K562 (cell line): ENCODE results near the gene YPEL2. TPM values are rescaled to one million over a fixed set of nuclear protein-coding genes. Genes with fewer than 3 reads are reported as not detected.

Source experiments
- CAMTA2 ChIP-seq: fragments of 250-450 bp; sonication (Bioruptor Pico); conservative IDR thresholded peaks from 2 replicates; pipeline ENCODE4 v1.5.1; 2022
- CBFA2T3 ChIP-seq: fragments of 450-650 bp; IDR thresholded peaks from 2 replicates; pipeline ENCODE4 v1.6.1; 2017
- CBFB ChIP-seq: sonication (generic); formaldehyde crosslinking; IDR thresholded peaks from 2 replicates; pipeline ENCODE4 v1.4.0; 2020; ENCODE audit warnings: mild to moderate bottlenecking, missing genetic modification reagents
- CREB3 ChIP-seq: fragments of 450-650 bp; conservative IDR thresholded peaks from 2 replicates; pipeline ENCODE4 v1.6.1; 2016; ENCODE audit warnings: missing genetic modification characterization, low read depth, mild to moderate bottlenecking, missing compliant biosample characterization, moderate library complexity
- CTCF ChIP-seq, 3 experiments: IDR thresholded peaks in 2 of 3; conservative IDR thresholded peaks in 1 of 3; 2 replicates each; pipeline ENCODE4 v1.5.1; 2011 to 2012; ENCODE audit warnings: low read length in 3 of 3, mild to moderate bottlenecking in 3 of 3, control low read depth in 2 of 3, improper control_type of control experiment in 1 of 3, inconsistent platforms in 1 of 3, low read depth in 1 of 3, mixed read lengths in 1 of 3, moderate library complexity in 1 of 3; ENCODE audit not compliant: insufficient read depth in 2 of 3
- HMG20B ChIP-seq: fragments of 250-450 bp; sonication (Bioruptor Pico); IDR thresholded peaks from 2 replicates; pipeline ENCODE4 v1.5.0; 2021; ENCODE audit warnings: mild to moderate bottlenecking
- HNRNPH1 ChIP-seq: fragments of 200-400 bp; formaldehyde crosslinking; optimal IDR thresholded peaks from 2 replicates; pipeline ENCODE3; 2017; ENCODE audit warnings: low read depth, mild to moderate bottlenecking, low read length, moderate library complexity
- LEF1 ChIP-seq: fragments of 450-650 bp; IDR thresholded peaks from 2 replicates; pipeline ENCODE4 v1.6.1; 2016; ENCODE audit warnings: mild to moderate bottlenecking
- MLX ChIP-seq, 2 experiments: fragments of 450-650 bp in 1 of 2; sonication (generic) in 1 of 2; formaldehyde crosslinking; conservative IDR thresholded peaks; 2 replicates each; pipeline versions ENCODE4 v1.4.0 to v1.8.1; 2020 to 2022; ENCODE audit warnings: mild to moderate bottlenecking in 1 of 2, missing genetic modification reagents in 1 of 2
- MTA1 ChIP-seq: fragments of 450-650 bp; IDR thresholded peaks from 2 replicates; pipeline ENCODE4 v1.6.1; 2017; ENCODE audit warnings: borderline replicate concordance
- POLR2AphosphoS5 ChIP-seq: IDR thresholded peaks from 2 replicates; pipeline ENCODE4 v1.6.1; 2011; ENCODE audit warnings: mild to moderate bottlenecking, low read depth, low read length, moderate library complexity; ENCODE audit not compliant: control insufficient read depth, insufficient read depth
- PYGO2 ChIP-seq: fragments of 450-650 bp; IDR thresholded peaks from 2 replicates; pipeline ENCODE4 v1.6.1; 2016; ENCODE audit warnings: mild to moderate bottlenecking, missing genetic modification characterization, moderate library complexity, missing compliant biosample characterization
- RAD21 ChIP-seq, 2 experiments: fragments of 250-450 bp in 1 of 2; fragments of 450-650 bp in 1 of 2; sonication (Bioruptor Pico) in 1 of 2; formaldehyde crosslinking in 1 of 2; IDR thresholded peaks in 1 of 2; conservative IDR thresholded peaks in 1 of 2; 2 replicates each; pipeline versions ENCODE4 v1.4.0 to v1.8.0; 2020 to 2022; ENCODE audit warnings: mild to moderate bottlenecking in 2 of 2, moderate library complexity in 1 of 2
- RB1 ChIP-seq: fragments of 450-650 bp; IDR thresholded peaks from 2 replicates; pipeline ENCODE4 v1.6.1; 2017; ENCODE audit warnings: low read depth, mild to moderate bottlenecking
- SNIP1 ChIP-seq: fragments of 450-650 bp; IDR thresholded peaks from 2 replicates; pipeline ENCODE4 v1.7.1; 2017; ENCODE audit warnings: low read depth, mild to moderate bottlenecking
- TEAD2 ChIP-seq: fragments of 450-650 bp; IDR thresholded peaks from 2 replicates; pipeline ENCODE4 v1.6.1; 2016; ENCODE audit warnings: missing genetic modification characterization, control low read depth, missing compliant biosample characterization
- TFAP4 ChIP-seq: sonication (generic); formaldehyde crosslinking; IDR thresholded peaks from 2 replicates; pipeline ENCODE4 v1.8.0; 2022; ENCODE audit warnings: missing genetic modification reagents, mild to moderate bottlenecking, moderate library complexity, borderline replicate concordance
- YBX1 ChIP-seq: fragments of 450-650 bp; IDR thresholded peaks from 2 replicates; pipeline ENCODE4 v1.7.1; 2016; ENCODE audit warnings: mild to moderate bottlenecking
- ZHX1 ChIP-seq: fragments of 150-350 bp; conservative IDR thresholded peaks from 2 replicates; pipeline ENCODE4 v1.6.1; 2014; ENCODE audit warnings: low read length
- ZNF57 ChIP-seq: fragments of 450-650 bp; formaldehyde crosslinking; IDR thresholded peaks from 2 replicates; pipeline ENCODE4 v1.4.0; 2020; ENCODE audit warnings: mild to moderate bottlenecking, moderate library complexity
- ZNF76 ChIP-seq: fragments of 250-450 bp; sonication (Bioruptor Pico); IDR thresholded peaks from 2 replicates; pipeline ENCODE4 v1.4.0; 2020; ENCODE audit warnings: mild to moderate bottlenecking, moderate library complexity, borderline replicate concordance
- polyA plus RNA-seq, 8 experiments: library from polyadenylated mRNA; depleted of rRNA in 4 of 8; stranded (reverse) in 5 of 8; unstranded in 3 of 8; fragments of >200 nt; fragmentation: Nextera tagmentation in 2 of 8; fragmentation: Illumina TruSeq in 1 of 8; extraction: Ambion mirVana in 2 of 8; extraction: Trizol in 1 of 8; gene quantifications; 2 replicates each; pipeline versions ENCODE4 v1.2.1 to v1.2.3, GENCODE V29; 2011 to 2014; ENCODE audit warnings: inconsistent platforms in 1 of 8, missing spikeins in 1 of 8
- total RNA-seq, 7 experiments: library from RNA; depleted of rRNA in 6 of 7; stranded (reverse); fragments of >200 nt in 6 of 7; fragmentation: Illumina TruSeq in 2 of 7; extraction: Trizol in 2 of 7; gene quantifications; 2 replicates each; pipeline versions ENCODE4 v1.2.1 to v1.2.3, GENCODE V29; 2011 to 2021; ENCODE audit warnings: low replicate concordance in 1 of 7

The YPEL2 gene
- total and polyA plus RNA-seq, 9 of the 15 experiments (the other 6 are each of a cell fraction or from before 2014, with no cell fraction given), result 0.11 to 2.4 (median 0.47) TPM

- TF ChIP-seq RAD21 (CRISPR knock-in tag; conservative IDR thresholded peaks at IDR 0.05 in 1 of 2, IDR thresholded peaks at IDR 0.05 in 1 of 2), result 0 out of 4 replicates have a peak, but pooled peaks of 1 of the 2 experiments have one; percentile 6
- TF ChIP-seq POLR2AphosphoS5, result peak; percentile 90; the same call in 1 of the 2 replicates
- TF ChIP-seq HMG20B (CRISPR knock-in tag), result no peak
- TF ChIP-seq MTA1, result peak; percentile 85; the same call in 1 of the 2 replicates
- no peak for TF ChIP-seq YBX1
- TF ChIP-seq RB1, result peak; percentile 42; the same call in 1 of the 2 replicates
- TF ChIP-seq LEF1, result peak; percentile 73
- peak; percentile 98 for TF ChIP-seq CBFA2T3
- TF ChIP-seq CTCF (IDR thresholded peaks at IDR 0.05 in 2 of 3, conservative IDR thresholded peaks at IDR 0.05 in 1 of 3; ENCODE audit: insufficient read depth in 2 of 3, low read depth in 1 of 3, low read length in 3 of 3), result no peak
- TF ChIP-seq CAMTA2 (CRISPR knock-in tag), result no peak
- 0 out of 2 replicates have a peak, but pooled peaks have one; percentile 48 for TF ChIP-seq PYGO2 (tag)
- no peak for TF ChIP-seq HNRNPH1
- TF ChIP-seq TFAP4 (CRISPR knock-in tag), result peak; percentile 75; the same call in 1 of the 2 replicates
- no peak for TF ChIP-seq ZNF76 (CRISPR knock-in tag)
- TF ChIP-seq TEAD2 (tag), result no peak
- TF ChIP-seq MLX (CRISPR knock-in tag; conservative IDR thresholded peaks at IDR 0.05), result no peak
- TF ChIP-seq ZHX1, result no peak
- TF ChIP-seq CREB3 (tag), result no peak
- no peak for TF ChIP-seq SNIP1
- no peak for TF ChIP-seq ZNF57 (CRISPR knock-in tag)
- TF ChIP-seq CBFB, result no peak
These were observed 34.0 kb downstream of the YPEL2 start (continued) for GRCh38 chr17:59365383-59365981.
